ENCODE results near the gene EXD3. TPM values are rescaled to one million over a fixed set of nuclear protein-coding genes. Genes with fewer than 3 reads are reported as not detected.

The EXD3 gene
- total RNA-seq, 6 experiments from 2014 or later = 6.4 to 10.6 (median 8.7) TPM

DNA sequence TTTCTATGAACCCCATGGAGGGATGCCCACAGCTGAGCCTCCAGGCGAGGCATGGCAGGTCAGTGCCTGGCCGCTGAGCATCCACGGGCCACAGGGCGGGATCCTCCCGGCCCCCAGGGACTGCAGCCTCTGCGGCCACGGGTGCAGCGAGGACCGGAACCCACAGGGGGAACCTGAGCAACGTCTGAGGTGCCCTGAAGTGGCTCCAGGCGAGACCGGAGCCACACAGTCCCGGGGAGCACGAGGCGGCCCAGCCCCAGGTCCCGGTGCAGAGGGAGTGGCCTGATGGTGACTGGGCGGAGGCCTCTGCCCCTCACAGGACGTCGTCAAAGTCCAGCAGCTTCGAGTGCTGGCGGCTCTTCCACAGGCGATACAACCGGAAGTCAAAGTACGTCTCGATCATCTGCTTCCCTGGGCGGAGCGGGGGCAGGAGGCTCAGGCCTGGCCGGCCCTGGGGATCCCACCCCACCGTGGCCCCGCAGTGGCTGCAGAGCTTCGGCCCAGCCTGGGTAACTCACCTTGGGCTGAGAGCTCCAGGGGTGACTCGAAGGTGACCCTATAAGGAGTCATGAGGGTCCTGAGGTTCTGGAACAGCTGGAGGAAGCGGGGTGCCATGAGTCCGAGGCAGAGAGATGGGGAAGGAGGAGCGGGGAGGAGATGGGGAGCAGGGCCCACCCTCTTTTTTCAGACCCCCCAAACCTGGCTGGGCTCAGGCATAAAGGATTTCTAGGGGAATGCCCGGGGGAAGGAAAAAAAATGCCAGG lies 26.3 kb upstream of the EXD3 start:
- Mint-ChIP-seq H3K4me3 (no peak overlapping the region), H3K27ac (no peak overlapping the region), H3K4me1 (ENCODE audit: low read depth) (peaks cover 24% of the 10 kb centered on the region), H3K9me3 (no peaks in the 10 kb centered on the region), H3K36me3 (ENCODE audit: low read depth) (no peaks in the 10 kb centered on the region), H3K27me3 (ENCODE audit: insufficient read depth) (no peaks in the 10 kb centered on the region)
- TF ChIP-seq, protein P1, sequence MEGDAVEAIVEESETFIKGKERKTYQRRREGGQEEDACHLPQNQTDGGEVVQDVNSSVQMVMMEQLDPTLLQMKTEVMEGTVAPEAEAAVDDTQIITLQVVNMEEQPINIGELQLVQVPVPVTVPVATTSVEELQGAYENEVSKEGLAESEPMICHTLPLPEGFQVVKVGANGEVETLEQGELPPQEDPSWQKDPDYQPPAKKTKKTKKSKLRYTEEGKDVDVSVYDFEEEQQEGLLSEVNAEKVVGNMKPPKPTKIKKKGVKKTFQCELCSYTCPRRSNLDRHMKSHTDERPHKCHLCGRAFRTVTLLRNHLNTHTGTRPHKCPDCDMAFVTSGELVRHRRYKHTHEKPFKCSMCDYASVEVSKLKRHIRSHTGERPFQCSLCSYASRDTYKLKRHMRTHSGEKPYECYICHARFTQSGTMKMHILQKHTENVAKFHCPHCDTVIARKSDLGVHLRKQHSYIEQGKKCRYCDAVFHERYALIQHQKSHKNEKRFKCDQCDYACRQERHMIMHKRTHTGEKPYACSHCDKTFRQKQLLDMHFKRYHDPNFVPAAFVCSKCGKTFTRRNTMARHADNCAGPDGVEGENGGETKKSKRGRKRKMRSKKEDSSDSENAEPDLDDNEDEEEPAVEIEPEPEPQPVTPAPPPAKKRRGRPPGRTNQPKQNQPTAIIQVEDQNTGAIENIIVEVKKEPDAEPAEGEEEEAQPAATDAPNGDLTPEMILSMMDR (IDR thresholded peaks at IDR 0.05) = no peak
- DNase-seq = no peak

DNA sequence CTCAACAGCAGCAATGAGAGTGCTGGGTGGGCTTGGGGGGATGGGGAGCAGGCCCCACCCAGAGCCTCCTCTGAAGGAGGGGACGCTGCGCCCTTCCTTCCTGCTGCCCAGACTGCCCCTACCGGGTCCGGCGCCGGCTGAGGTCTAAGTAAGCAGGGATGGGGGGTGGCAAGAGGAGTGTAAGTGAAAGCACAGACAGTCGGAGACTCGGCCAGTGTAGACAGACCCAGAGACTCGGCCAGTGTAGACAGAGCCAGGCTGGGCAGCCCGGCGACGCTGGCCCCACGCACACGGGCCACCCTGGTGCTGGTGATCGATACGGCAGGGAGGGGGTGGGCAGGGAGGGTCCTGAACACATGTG lies 25.6 kb upstream of the EXD3 start:
- H3K4me3 Mint-ChIP-seq = no peak overlapping the region
- no peaks in the 10 kb centered on the region for H3K27me3 Mint-ChIP-seq (ENCODE audit: insufficient read depth)
- TF ChIP-seq, protein P1 (IDR thresholded peaks at IDR 0.05) = no peak
- H3K4me1 Mint-ChIP-seq (ENCODE audit: low read depth) = peaks cover 24% of the 10 kb centered on the region
- no peaks in the 10 kb centered on the region for H3K36me3 Mint-ChIP-seq (ENCODE audit: low read depth)
- no peak overlapping the region for H3K27ac Mint-ChIP-seq
- DNase-seq = no peak
- H3K9me3 Mint-ChIP-seq = no peaks in the 10 kb centered on the region

DNA sequence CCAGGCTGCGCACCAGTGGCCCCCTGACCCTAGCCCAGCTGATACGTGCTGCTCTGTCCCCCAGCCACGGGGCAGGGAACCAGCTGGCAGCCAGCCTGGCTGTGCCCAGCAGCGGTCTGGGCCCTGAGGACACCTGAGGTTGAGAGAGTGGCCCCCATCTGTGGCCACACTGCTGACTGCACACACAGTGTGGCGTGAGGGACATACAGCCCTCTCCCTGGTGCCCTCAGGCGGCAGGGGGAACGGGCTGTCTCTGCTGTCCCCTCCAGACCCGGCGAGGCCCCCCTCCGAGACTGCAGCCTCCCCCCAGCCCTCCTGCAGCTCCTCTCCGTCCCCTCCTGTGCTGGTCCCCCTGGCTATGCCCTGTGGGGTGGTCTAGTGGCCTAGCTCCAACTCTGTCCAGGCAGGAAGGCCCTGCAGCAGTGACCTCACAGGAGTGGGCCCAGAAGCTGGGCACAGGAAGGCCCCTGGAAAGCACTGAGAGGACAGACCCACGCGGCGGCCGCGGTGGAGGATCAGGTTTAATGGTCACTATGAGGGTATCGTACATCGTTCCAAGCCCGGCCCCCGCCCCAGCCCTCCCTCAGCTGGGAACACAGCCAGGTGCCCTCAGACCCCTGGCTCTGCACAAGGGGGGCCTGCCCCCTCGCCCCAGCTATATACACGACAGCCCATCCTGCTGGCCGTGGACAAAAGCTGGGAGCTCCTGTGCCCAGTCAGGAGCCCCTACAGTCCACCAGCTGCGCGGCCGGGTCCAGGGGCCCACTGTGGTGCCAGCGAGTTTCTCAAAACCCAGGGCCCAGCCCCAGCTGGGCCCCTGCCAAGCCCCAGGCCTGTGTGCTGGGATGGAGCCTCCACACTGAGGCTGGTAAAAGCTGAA lies 25.0 kb upstream of the EXD3 start:
- TF ChIP-seq, protein P1 (IDR thresholded peaks at IDR 0.05) = no peak
- H3K27me3 Mint-ChIP-seq (ENCODE audit: insufficient read depth) = no peaks in the 10 kb centered on the region
- H3K36me3 Mint-ChIP-seq (ENCODE audit: low read depth) = no peaks in the 10 kb centered on the region
- peaks cover 24% of the 10 kb centered on the region for H3K4me1 Mint-ChIP-seq (ENCODE audit: low read depth)
- H3K9me3 Mint-ChIP-seq = no peaks in the 10 kb centered on the region
- DNase-seq = no peak
- no peak overlapping the region for H3K27ac Mint-ChIP-seq
- no peak overlapping the region for H3K4me3 Mint-ChIP-seq

DNA sequence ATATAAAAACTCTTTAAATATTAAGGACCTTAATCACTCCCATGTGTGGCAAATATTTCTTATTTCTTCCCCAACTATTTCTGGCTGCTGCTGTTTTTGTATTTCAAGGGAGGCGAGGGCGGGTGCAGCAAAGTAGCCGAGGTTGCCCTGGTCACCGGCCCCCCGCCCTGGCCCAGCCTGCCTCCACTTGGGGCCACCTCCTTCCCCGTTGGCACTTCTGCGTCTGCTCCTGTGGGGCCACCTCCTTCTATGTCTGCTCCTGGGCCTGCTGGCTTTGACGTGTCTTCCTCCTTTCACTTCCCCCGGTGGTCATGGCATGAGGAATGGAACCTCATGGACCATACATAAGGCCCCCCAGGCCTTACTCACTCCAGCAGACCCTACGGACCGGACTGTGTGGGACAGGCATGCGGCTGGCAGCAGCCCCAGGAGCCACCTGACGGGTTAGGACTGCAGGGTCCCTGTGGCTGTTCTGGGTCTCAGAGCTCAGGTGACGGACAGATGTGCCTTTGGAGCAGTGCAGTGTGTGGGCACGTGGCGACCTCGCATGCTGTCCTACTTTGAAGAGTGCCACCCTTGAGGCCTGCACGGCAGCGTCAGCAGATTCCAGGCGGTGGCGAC lies 24.0 kb upstream of the EXD3 start:
- Mint-ChIP-seq H3K36me3 (ENCODE audit: low read depth) (no peaks in the 10 kb centered on the region), H3K4me3 (no peak overlapping the region), H3K9me3 (no peaks in the 10 kb centered on the region), H3K4me1 (ENCODE audit: low read depth) (peaks cover 27% of the 10 kb centered on the region), H3K27me3 (ENCODE audit: insufficient read depth) (peaks cover under 1% of the 10 kb centered on the region; the same call in 1 of the 2 replicates), H3K27ac (no peak overlapping the region)
- TF ChIP-seq, protein P1 (IDR thresholded peaks at IDR 0.05) = no peak
- no peak for DNase-seq

DNA sequence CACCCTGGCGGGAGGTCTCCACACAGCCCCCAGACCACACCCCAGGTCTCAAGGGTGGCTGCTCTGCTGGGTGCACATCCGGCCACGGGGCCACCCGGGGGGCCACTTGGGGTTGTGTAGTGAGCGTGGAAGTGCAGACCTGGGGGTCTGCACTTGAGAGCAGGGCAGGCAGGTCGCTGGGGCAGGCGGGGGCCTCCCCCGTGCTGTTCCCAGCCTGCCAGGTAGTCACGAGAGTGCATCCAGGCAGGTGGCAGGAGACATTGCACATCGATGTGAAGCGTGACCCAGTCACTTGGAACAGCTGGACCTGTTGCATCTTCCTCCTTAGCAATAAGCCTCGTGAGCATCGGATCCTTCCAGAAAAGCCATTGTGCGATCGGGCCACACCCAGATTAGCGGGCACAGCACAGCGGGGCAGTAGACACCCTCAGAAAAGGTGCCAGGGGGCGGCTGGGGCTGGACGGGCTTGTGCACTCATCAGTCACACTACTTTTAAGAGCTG lies 23.0 kb upstream of the EXD3 start:
- H3K4me3 Mint-ChIP-seq = no peak overlapping the region
- peaks cover 30% of the 10 kb centered on the region for H3K4me1 Mint-ChIP-seq (ENCODE audit: low read depth)
- peaks cover 2% of the 10 kb centered on the region; the same call in 1 of the 2 replicates for H3K27me3 Mint-ChIP-seq (ENCODE audit: insufficient read depth)
- TF ChIP-seq, protein P1 (IDR thresholded peaks at IDR 0.05) = no peak
- H3K36me3 Mint-ChIP-seq (ENCODE audit: low read depth) = no peaks in the 10 kb centered on the region
- H3K27ac Mint-ChIP-seq = no peak overlapping the region
- no peaks in the 10 kb centered on the region for H3K9me3 Mint-ChIP-seq
- no peak for DNase-seq
